K562 (cell line): ENCODE measurements around the gene SYT15. TPM values are rescaled to one million over a fixed set of nuclear protein-coding genes. Genes with fewer than 3 reads are reported as not detected.

Experiments
- ATAC-seq: fragments of 200-7000 bp; cut with Tn5 transposase; 3 replicates; pipeline ENCODE4 v1.9.1; 2020; ENCODE audit warnings: moderate library complexity
- BruUV-seq: library from RNA; stranded (reverse); fragments of 400-500 nt; replicated peaks from 2 replicates; lab custom pipeline; 2021; lab: Mats Ljungman, UMichigan
- CTCF ChIA-PET: fragments of 300-600 bp; formaldehyde crosslinking; extraction: SDS; loops from one replicate; lab custom pipeline; 2021; ENCODE audit warnings: low intra/inter-chr PET ratio; lab: Yijun Ruan, JAX
- POLR2A ChIA-PET: fragments of 300-600, 350-650 bp; sonication (Branson Sonifier 250); formaldehyde crosslinking; extraction: SDS; loops from one replicate; lab custom pipeline; 2021; ENCODE audit warnings: antibody characterized with exemption, inconsistent platforms; lab: Yijun Ruan, JAX
- DNase-seq, 4 experiments: peaks; one replicate each; pipeline versions ENCODE4 v3.0.0 to v3.0.0-alpha.2; 2011 to 2018; ENCODE audit warnings: low spot score in 3 of 4, mixed read lengths in 3 of 4; ENCODE audit errors: extremely low read depth in 1 of 4
- FAIRE-seq: peaks from 2 replicates; lab custom pipeline; 2011; peaks lifted over from hg19 to GRCh38; lab: Jason Lieb, UNC
- H2AFZ ChIP-seq: 2 replicates; pipeline ENCODE4 v1.6.0; 2011; ENCODE audit warnings: low read depth, low read length, control low read depth, inconsistent platforms
- H3K27ac ChIP-seq: fragments of 200-600 bp; 3 replicates; pipeline ENCODE4 v1.8.0; 2011; ENCODE audit warnings: low read depth, mild to moderate bottlenecking, control low read depth, inconsistent platforms, low read length, moderate library complexity, mixed read lengths; ENCODE audit errors: extremely low read depth
- H3K27me3 ChIP-seq, 2 experiments: fragments of 300-600 bp in 1 of 2; 2 replicates in 1 of 2; 3 replicates in 1 of 2; pipeline versions ENCODE4 v1.6.0 to v1.8.0; 2011; ENCODE audit warnings: inconsistent platforms in 2 of 2, low read length in 2 of 2, mild to moderate bottlenecking in 1 of 2, mixed read lengths in 1 of 2, moderate library complexity in 1 of 2; ENCODE audit not compliant: control insufficient read depth in 2 of 2, insufficient read depth in 2 of 2
- H3K36me3 ChIP-seq: fragments of 300-600 bp; 3 replicates; pipeline ENCODE4 v1.8.0; 2011; ENCODE audit warnings: mild to moderate bottlenecking, low read length, inconsistent platforms; ENCODE audit not compliant: control insufficient read depth, insufficient read depth
- H3K4me1 ChIP-seq, 2 experiments: fragments of 200-600 bp in 1 of 2; replicated peaks in 1 of 2; 2 replicates in 1 of 2; 3 replicates in 1 of 2; pipeline versions ENCODE4 v1.5.1 to v1.8.0; 2011; ENCODE audit warnings: inconsistent platforms in 2 of 2, low read length in 2 of 2, mild to moderate bottlenecking in 1 of 2, mixed read lengths in 1 of 2, moderate library complexity in 1 of 2; ENCODE audit not compliant: control insufficient read depth in 2 of 2, insufficient read depth in 2 of 2
- H3K4me2 ChIP-seq: 2 replicates; pipeline ENCODE4 v1.6.1; 2011; ENCODE audit warnings: low read length, control low read depth, inconsistent platforms, mixed read lengths; ENCODE audit not compliant: insufficient read depth
- H3K4me3 ChIP-seq: fragments of 200-600 bp; sonication (generic), shearing (Covaris generic); 2 replicates; pipeline ENCODE4 v1.5.1; 2016; ENCODE audit warnings: control low read depth, inconsistent platforms
- H3K79me2 ChIP-seq: fragments of 200-600 bp; 3 replicates; pipeline ENCODE4 v1.8.0; 2011; ENCODE audit warnings: low read length, inconsistent platforms; ENCODE audit not compliant: control insufficient read depth, insufficient read depth
- H3K9ac ChIP-seq, 2 experiments: 2 replicates each; pipeline versions ENCODE4 v1.6.0 to v1.6.1; 2011; ENCODE audit warnings: low read depth in 2 of 2, low read length in 2 of 2, control low read depth in 1 of 2, inconsistent platforms in 1 of 2, mild to moderate bottlenecking in 1 of 2, mixed read lengths in 1 of 2; ENCODE audit not compliant: insufficient read depth in 1 of 2
- H3K9me1 ChIP-seq: one replicate; pipeline ENCODE4 v1.6.0; 2011; ENCODE audit warnings: inconsistent platforms, mild to moderate bottlenecking, low read length, moderate library complexity; ENCODE audit not compliant: control insufficient read depth, insufficient read depth
- H3K9me3 ChIP-seq: replicated peaks from 2 replicates; pipeline ENCODE4 v1.5.1; 2011; ENCODE audit warnings: low read depth, low read length, inconsistent platforms; ENCODE audit not compliant: control insufficient read depth, insufficient read depth
- H4K20me1 ChIP-seq: replicated peaks from 2 replicates; pipeline ENCODE4 v1.6.1; 2011; ENCODE audit warnings: low read length, inconsistent platforms, mixed read lengths; ENCODE audit not compliant: control insufficient read depth, insufficient read depth
- ATF1 ChIP-seq, 2 experiments: fragments of 450-650 bp in 1 of 2; IDR thresholded peaks; 2 replicates each; pipeline ENCODE4 v1.6.1; 2016; ENCODE audit warnings: missing compliant biosample characterization in 1 of 2, missing genetic modification characterization in 1 of 2
- CBFA2T3 ChIP-seq: fragments of 450-650 bp; IDR thresholded peaks from 2 replicates; pipeline ENCODE4 v1.6.1; 2017
- WGBS: fragments of 100-300 bp; shearing (Covaris generic); methylation state at CpG from one replicate; pipeline ENCODE4 v1.1.6; 2016; ENCODE audit warnings: low coverage, mixed read lengths; ENCODE audit not compliant: insufficient coverage; ENCODE audit errors: missing lambda C conversion rate; 5-methylcytosine and 5-hydroxymethylcytosine counted together
- in situ Hi-C: fragments of 300-500 bp; cut with MboI; formaldehyde crosslinking; loops from 4 replicates; pipeline ENCODE4 v1.15.0; 2018; ENCODE audit warnings: inconsistent platforms, mixed read lengths
- intact Hi-C: fragments of 100-400 bp; cut with micrococcal nuclease; formaldehyde crosslinking; loops from 2 replicates; pipeline ENCODE4 v1.14.2; 2022
- polyA plus RNA-seq, 8 experiments: library from polyadenylated mRNA; depleted of rRNA in 4 of 8; stranded (reverse) in 5 of 8; unstranded in 3 of 8; fragments of >200 nt; fragmentation: Nextera tagmentation in 2 of 8; fragmentation: Illumina TruSeq in 1 of 8; extraction: Ambion mirVana in 2 of 8; extraction: Trizol in 1 of 8; gene quantifications; 2 replicates each; pipeline versions ENCODE4 v1.2.1 to v1.2.3, GENCODE V29; 2011 to 2014; ENCODE audit warnings: inconsistent platforms in 1 of 8, missing spikeins in 1 of 8
- total RNA-seq, 7 experiments: library from RNA; depleted of rRNA in 6 of 7; stranded (reverse); fragments of >200 nt in 6 of 7; fragmentation: Illumina TruSeq in 2 of 7; extraction: Trizol in 2 of 7; gene quantifications; 2 replicates each; pipeline versions ENCODE4 v1.2.1 to v1.2.3, GENCODE V29; 2011 to 2021; ENCODE audit warnings: low replicate concordance in 1 of 7

The SYT15 gene
- total and polyA plus RNA-seq, 9 of the 15 experiments (the other 6 are each of a cell fraction or from before 2014, with no cell fraction given) = 0.05 to 0.82 (median 0.21) TPM; not detected in 1

DNA sequence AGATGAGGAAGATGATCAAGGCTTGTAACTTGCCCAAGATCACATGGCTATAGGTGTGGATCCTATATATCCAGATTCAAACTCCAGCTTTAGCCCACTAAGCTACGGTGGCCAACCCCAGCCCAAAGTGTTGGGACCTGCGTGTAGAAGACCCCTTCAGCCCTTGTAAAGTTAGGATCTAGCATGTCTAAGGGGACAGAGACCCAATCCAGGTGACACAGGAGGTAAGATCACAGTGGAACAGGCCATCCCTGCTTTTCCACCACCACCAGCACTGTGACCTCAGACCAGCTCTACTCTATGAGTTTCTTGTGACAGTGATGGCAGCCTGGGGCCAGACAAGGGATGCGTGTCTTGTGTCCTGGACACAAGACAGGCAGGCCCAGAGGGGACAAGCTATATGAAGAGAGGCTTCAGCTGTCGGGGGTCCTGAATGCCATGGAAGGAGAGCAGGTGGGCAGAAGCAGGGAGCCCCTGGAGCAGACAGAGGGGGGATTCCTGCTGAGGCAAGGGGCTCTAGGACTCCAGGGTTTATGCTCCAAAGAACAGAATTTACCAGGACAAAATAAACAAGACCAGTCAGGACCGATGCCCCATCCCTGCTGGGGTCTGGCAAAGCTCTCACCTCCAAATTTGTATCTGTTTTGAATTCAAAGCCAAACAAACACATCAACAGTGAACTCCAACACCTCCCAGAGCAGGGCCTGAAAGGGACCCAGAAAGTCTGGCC is 32.9 kb upstream of the SYT15 start:
- intact Hi-C loops (no loop called here), in situ Hi-C loops (no loop called here)
- BruUV-seq = no TSS peak
- no peak for FAIRE-seq
- no peaks in the 10 kb centered on the region for H3K79me2 ChIP-seq
- peaks cover 4 to 25% of the 10 kb centered on the region in 2 experiments; a peak in 4 of 5 replicates for H3K4me1 ChIP-seq
- H2AFZ ChIP-seq = no peak overlapping the region
- no peak overlapping the region for H3K27ac ChIP-seq
- CTCF ChIA-PET = interaction anchor here (1.1 kb wide), 1 partner anchor 317 kb away, joined by 4 read pairs; no protein-coding TSS in a partner anchor
- H3K9me3 ChIP-seq = no peaks in the 10 kb centered on the region
- no peak overlapping the region for H3K4me3 ChIP-seq
- H3K9ac ChIP-seq = no peak overlapping the region
- no peak overlapping the region for H3K4me2 ChIP-seq
- no peaks in the 10 kb centered on the region for H3K9me1 ChIP-seq
- no peak for DNase-seq
- no peaks in the 10 kb centered on the region for H3K36me3 ChIP-seq
- ATAC-seq = no peak
- TF ChIP-seq ATF1 (CRISPR knock-in tag; IDR thresholded peaks at IDR 0.05) = 0 out of 2 replicates have a peak, but pooled peaks have one; percentile 6
- no peak for TF ChIP-seq ATF1 (tag; IDR thresholded peaks at IDR 0.05)
- no peak for TF ChIP-seq CBFA2T3
- POLR2A ChIA-PET = interaction anchor here (0.6 kb wide), 1 partner anchor 9 kb away, joined by 3 read pairs; no protein-coding TSS in a partner anchor
- peaks cover 37 to 80% of the 10 kb centered on the region in 2 experiments; a peak in 4 of 5 replicates for H3K27me3 ChIP-seq
- 0% methylated on average over 5 of the region's 5 CpGs for WGBS
- peaks cover 51% of the 10 kb centered on the region for H4K20me1 ChIP-seq
